H1 (cell line): ENCODE measurements around the gene TEF. TPM values are rescaled to one million over a fixed set of nuclear protein-coding genes. Genes with fewer than 3 reads are reported as not detected.
A peak's percentile ranks its signal among the peaks of the same experiment; 100 is the strongest.

Experiments used
- CTCF ChIA-PET: fragments of 300-600 bp; sonication (Branson Sonifier 250); formaldehyde crosslinking; loops from one replicate; lab custom pipeline; 2021; ENCODE audit not compliant: partially characterized antibody; lab: Charles Lee
- POLR2A ChIA-PET: fragments of 300-600 bp; sonication (Branson Sonifier 250); formaldehyde crosslinking; loops from one replicate; lab custom pipeline; 2021; ENCODE audit warnings: inconsistent platforms; ENCODE audit not compliant: partially characterized antibody; lab: Charles Lee
- DNase-seq, 2 experiments: peaks; one replicate each; pipeline versions ENCODE4 v3.0.0 to v3.0.0-alpha.2; 2010 to 2022; ENCODE audit warnings: low spot score in 2 of 2, low read depth in 1 of 2, mixed read lengths in 1 of 2
- FAIRE-seq: peaks from 2 replicates; lab custom pipeline; 2011; peaks lifted over from hg19 to GRCh38; lab: Jason Lieb, UNC
- H2AFZ ChIP-seq: 2 replicates; pipeline ENCODE4 v1.8.1; 2012; ENCODE audit warnings: low read length, inconsistent platforms
- H2AK5ac ChIP-seq: 2 replicates; pipeline ENCODE4 v1.6.1; 2013; ENCODE audit warnings: low read depth, low read length
- H2BK120ac ChIP-seq: replicated peaks from 2 replicates; pipeline ENCODE3; 2013; ENCODE audit warnings: low read depth, low read length, inconsistent platforms
- H2BK12ac ChIP-seq: 2 replicates; pipeline ENCODE4 v1.6.1; 2013; ENCODE audit warnings: low read depth, low read length
- H2BK15ac ChIP-seq: 2 replicates; pipeline ENCODE4 v1.6.1; 2013; ENCODE audit warnings: low read length
- H2BK20ac ChIP-seq: 2 replicates; pipeline ENCODE4 v1.6.1; 2013; ENCODE audit warnings: low read length
- H2BK5ac ChIP-seq: 2 replicates; pipeline ENCODE4 v1.6.1; 2013; ENCODE audit warnings: low read depth, low read length
- H3K14ac ChIP-seq: 2 replicates; pipeline ENCODE4 v1.6.1; 2013; ENCODE audit warnings: inconsistent platforms; ENCODE audit not compliant: insufficient read length
- H3K18ac ChIP-seq: 2 replicates; pipeline ENCODE4 v1.6.1; 2013; ENCODE audit warnings: low read length; ENCODE audit errors: extremely low read depth
- H3K23ac ChIP-seq: 2 replicates; pipeline ENCODE4 v1.6.1; 2013; ENCODE audit warnings: inconsistent platforms; ENCODE audit not compliant: insufficient read length
- H3K23me2 ChIP-seq: 2 replicates; pipeline ENCODE4 v1.6.1; 2013; ENCODE audit warnings: low read depth, low read length
- H3K27ac ChIP-seq: 2 replicates; pipeline ENCODE4 v1.6.1; 2011; ENCODE audit warnings: low read depth, low read length, inconsistent platforms
- H3K27me3 ChIP-seq, 4 experiments: replicated peaks in 1 of 4; 1 replicate in 1 of 4; 2 replicates in 3 of 4; pipeline versions ENCODE4 v1.6.1 to v1.8.1; 2011 to 2013; ENCODE audit warnings: low read length in 3 of 4, mild to moderate bottlenecking in 3 of 4, inconsistent platforms in 2 of 4, mixed read lengths in 2 of 4, moderate library complexity in 1 of 4; ENCODE audit not compliant: control insufficient read depth in 3 of 4, insufficient read depth in 3 of 4; ENCODE audit errors: extremely low read depth in 1 of 4
- H3K36me3 ChIP-seq, 4 experiments: 2 replicates each; pipeline versions ENCODE4 v1.6.1 to v1.8.1; 2011 to 2013; ENCODE audit warnings: mild to moderate bottlenecking in 4 of 4, low read length in 3 of 4, moderate library complexity in 2 of 4, control low read depth in 1 of 4, inconsistent platforms in 1 of 4; ENCODE audit not compliant: insufficient read depth in 4 of 4, control insufficient read depth in 2 of 4
- H3K4ac ChIP-seq: replicated peaks from 2 replicates; pipeline ENCODE3; 2013; ENCODE audit warnings: low read length, low read depth, mixed read lengths, inconsistent platforms; ENCODE audit not compliant: insufficient read length
- H3K4me1 ChIP-seq, 4 experiments: replicated peaks in 1 of 4; 1 replicate in 1 of 4; 2 replicates in 3 of 4; pipeline versions ENCODE4 v1.6.1 to v1.8.1; 2011 to 2013; ENCODE audit warnings: low read length in 3 of 4, inconsistent platforms in 2 of 4, mixed read lengths in 1 of 4; ENCODE audit not compliant: insufficient read depth in 4 of 4, control insufficient read depth in 3 of 4
- H3K4me2 ChIP-seq, 2 experiments: 2 replicates each; pipeline versions ENCODE4 v1.6.1 to v1.8.1; 2011 to 2013; ENCODE audit warnings: low read depth in 2 of 2, low read length in 2 of 2, control low read depth in 1 of 2, inconsistent platforms in 1 of 2, mild to moderate bottlenecking in 1 of 2; ENCODE audit not compliant: insufficient read depth in 1 of 2
- H3K4me3 ChIP-seq, 4 experiments: fragments of 200-600, 300-600 bp in 1 of 4; sonication (generic), shearing (Covaris generic), sonication (Bioruptor Twin) in 1 of 4; 2 replicates each; pipeline versions ENCODE4 v1.5.1 to v1.8.1; 2011 to 2016; ENCODE audit warnings: low read length in 4 of 4, low read depth in 3 of 4, control low read depth in 2 of 4, inconsistent platforms in 2 of 4, mild to moderate bottlenecking in 2 of 4, mixed read lengths in 1 of 4, moderate library complexity in 1 of 4; ENCODE audit not compliant: insufficient read depth in 2 of 4; ENCODE audit errors: extremely low read depth in 1 of 4
- H3K56ac ChIP-seq: replicated peaks from 2 replicates; pipeline ENCODE3; 2013; ENCODE audit warnings: low read depth, mild to moderate bottlenecking, mixed read lengths, low read length, inconsistent platforms; ENCODE audit not compliant: insufficient read length
- H3K79me1 ChIP-seq: 2 replicates; pipeline ENCODE4 v1.6.1; 2013; ENCODE audit warnings: low read depth, low read length, control low read depth
- H3K79me2 ChIP-seq, 2 experiments: 2 replicates each; pipeline versions ENCODE4 v1.6.1 to v1.8.1; 2012 to 2013; ENCODE audit warnings: low read length in 2 of 2, mild to moderate bottlenecking in 2 of 2, inconsistent platforms in 1 of 2; ENCODE audit not compliant: insufficient read depth in 2 of 2, control insufficient read depth in 1 of 2
- H3K9ac ChIP-seq, 4 experiments: replicated peaks in 1 of 4; 1 replicate in 1 of 4; 2 replicates in 3 of 4; pipeline versions ENCODE4 v1.6.1 to v1.8.1; 2011 to 2013; ENCODE audit warnings: low read depth in 3 of 4, low read length in 3 of 4, control low read depth in 2 of 4, mild to moderate bottlenecking in 2 of 4, moderate library complexity in 2 of 4, inconsistent platforms in 1 of 4; ENCODE audit errors: extremely low read depth in 1 of 4
- H3K9me3 ChIP-seq, 2 experiments: 2 replicates each; pipeline versions ENCODE4 v1.6.1 to v1.8.1; 2012 to 2013; ENCODE audit warnings: mild to moderate bottlenecking in 2 of 2, moderate library complexity in 2 of 2, control low read depth in 1 of 2, inconsistent platforms in 1 of 2, low read depth in 1 of 2, low read length in 1 of 2, mixed read lengths in 1 of 2; ENCODE audit not compliant: insufficient read depth in 2 of 2
- H4K20me1 ChIP-seq, 2 experiments: replicated peaks in 1 of 2; 2 replicates each; pipeline versions ENCODE3 to v1.8.1; 2011 to 2013; ENCODE audit warnings: inconsistent platforms in 2 of 2, low read length in 2 of 2, mild to moderate bottlenecking in 1 of 2; ENCODE audit not compliant: insufficient read depth in 2 of 2, control insufficient read depth in 1 of 2
- H4K5ac ChIP-seq: 2 replicates; pipeline ENCODE4 v1.6.1; 2013; ENCODE audit warnings: low read length, low read depth, mixed read lengths, inconsistent platforms; ENCODE audit not compliant: insufficient read length
- H4K8ac ChIP-seq: 2 replicates; pipeline ENCODE4 v1.8.0; 2013; ENCODE audit warnings: mild to moderate bottlenecking, moderate library complexity, low read length, inconsistent platforms; ENCODE audit not compliant: insufficient read depth; ENCODE audit errors: extremely low read depth
- H4K91ac ChIP-seq: replicated peaks from 2 replicates; pipeline ENCODE3; 2013; ENCODE audit warnings: low read length, mixed read lengths, inconsistent platforms; ENCODE audit not compliant: insufficient read length
- HDAC6 ChIP-seq: IDR thresholded peaks from one replicate; pipeline ENCODE4 v1.7.1; 2012; ENCODE audit warnings: low read depth, mild to moderate bottlenecking, inconsistent platforms, low read length, moderate library complexity
- NANOG ChIP-seq: IDR thresholded peaks from 2 replicates; pipeline ENCODE4 v1.6.1; 2011; ENCODE audit warnings: low read length, low read depth, mild to moderate bottlenecking, inconsistent platforms; ENCODE audit not compliant: insufficient read depth, poor library complexity, severe bottlenecking
- WGBS, 2 experiments: shearing (Covaris generic) in 1 of 2; methylation state at CpG; one replicate each; pipeline versions ENCODE4 v1.1.6 to v1.1.7; 2013 to 2015; ENCODE audit warnings: low lambda C conversion rate in 2 of 2, mixed read lengths in 2 of 2, inconsistent platforms in 1 of 2, low coverage in 1 of 2, missing lambda C conversion rate in 1 of 2; ENCODE audit not compliant: insufficient replicate concordance in 2 of 2, insufficient coverage in 1 of 2, insufficient read length in 1 of 2; ENCODE audit errors: extremely low coverage in 1 of 2, missing lambda C conversion rate in 1 of 2; 5-methylcytosine and 5-hydroxymethylcytosine counted together
- polyA plus RNA-seq, 7 experiments: library from polyadenylated mRNA; depleted of rRNA in 3 of 7; stranded (reverse) in 5 of 7; unstranded in 2 of 7; fragments of >200 nt in 5 of 7; fragments of 200-250 nt in 2 of 7; gene quantifications; 1 replicate in 5 of 7; 2 replicates in 1 of 7; 4 replicates in 1 of 7; pipeline versions ENCODE4 v1.2.1 to v1.2.3, GENCODE V29; 2011 to 2013; ENCODE audit warnings: missing spikeins in 2 of 7, mixed read lengths in 2 of 7
- total RNA-seq: library from RNA; stranded (reverse); fragmentation: NEBNext Ultra II Directional; extraction: Animal tissue kit (Norgen Biotek cat#: 25700); gene quantifications from 2 replicates; pipeline ENCODE4 v1.2.1, GENCODE V29; 2021

The TEF gene
- total and polyA plus RNA-seq, 2 of the 8 experiments (the other 6 are each of a cell fraction or from before 2014, with no cell fraction given) = 7.4 to 9.0 TPM

DNA sequence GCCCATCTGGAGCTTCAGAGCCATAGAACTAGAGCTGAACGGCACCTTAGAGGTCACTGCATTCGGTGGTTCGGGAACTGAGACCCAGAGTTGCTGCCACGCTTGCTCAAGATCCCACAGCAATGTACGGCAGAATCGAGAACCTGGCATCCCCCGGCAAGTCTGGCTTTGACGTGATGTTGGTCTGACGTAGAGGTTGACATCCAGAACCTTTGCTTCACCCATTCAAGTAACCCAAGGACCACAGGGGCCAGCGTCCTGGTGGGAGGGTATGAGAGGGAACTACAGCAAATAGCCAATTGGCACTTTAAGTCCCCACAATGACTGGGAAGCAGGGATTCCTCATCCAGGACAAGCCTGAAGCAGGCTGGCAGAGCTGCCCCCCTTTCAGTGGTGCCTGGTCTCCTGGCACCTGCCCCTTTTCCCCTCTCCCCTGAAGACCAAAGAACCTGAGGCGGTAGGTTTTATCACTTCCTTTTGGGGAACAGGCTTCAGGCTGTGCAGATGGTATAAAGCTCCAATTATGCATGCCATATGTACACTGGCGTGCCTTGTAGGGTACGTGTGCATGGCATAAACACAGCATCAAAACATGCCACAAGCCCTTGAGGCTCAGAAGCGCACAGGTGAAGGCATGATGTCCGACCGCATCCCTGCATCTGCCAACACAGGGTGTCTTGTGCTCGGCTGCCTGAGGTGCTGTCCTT is 15.3 kb upstream of the TEF start:
- Histone ChIP-seq H3K4ac (no peak overlapping the region), H3K23me2 (no peaks in the 10 kb centered on the region), H3K27me3 (no peaks in the 10 kb centered on the region; a peak in 1 of 7 replicates), H3K56ac (no peak overlapping the region), H2BK120ac (no peak overlapping the region), H3K4me3 (no peak overlapping the region), H3K9me3 (no peaks in the 10 kb centered on the region), H4K8ac (no peak overlapping the region; the same call in 1 of the 2 replicates), H4K20me1 (no peaks in the 10 kb centered on the region), H3K14ac (no peak overlapping the region), H2AFZ (no peak overlapping the region), H3K4me1 (peaks cover 9 to 22% (median 15%) of the 10 kb centered on the region in 4 experiments), H2BK12ac (peak overlapping the region; percentile 85; the same call in 1 of the 2 replicates), H3K23ac (no peak overlapping the region), H2BK5ac (0 out of 2 replicates have a peak overlapping the region, but pooled peaks have one; percentile 2), H3K9ac (no peak overlapping the region), H3K18ac (peak overlapping the region; percentile 5; the same call in 1 of the 2 replicates), H4K5ac (no peak overlapping the region), H3K36me3 (no peaks in the 10 kb centered on the region; a peak in 1 of 8 replicates), H3K27ac (no peak overlapping the region), H2BK20ac (0 out of 2 replicates have a peak overlapping the region, but pooled peaks have one; percentile 51), H2AK5ac (0 out of 2 replicates have a peak overlapping the region, but pooled peaks have one; percentile 57), H4K91ac (no peak overlapping the region), H3K79me2 (no peaks in the 10 kb centered on the region), H3K79me1 (no peaks in the 10 kb centered on the region), H3K4me2 (no peak overlapping the region), H2BK15ac (peak overlapping the region; percentile 34; the same call in 1 of the 2 replicates)
- TF ChIP-seq HDAC6 = no peak
- no peak for TF ChIP-seq NANOG
- CTCF ChIA-PET = interaction anchor here (0.7 to 1.1 kb wide), 4 partner anchors 101 to 194 kb away, joined by 3 to 4 read pairs (median 3); no protein-coding TSS in a partner anchor
- DNase-seq (no peak), FAIRE-seq (no peak)
- POLR2A ChIA-PET = interaction anchor here (0.9 to 11.5 kb wide), 5 partner anchors 13 to 161 kb away, joined by 3 to 129 read pairs (median 3); partner anchors contain the start of gene TEF
- WGBS, 2 experiments = 93% methylated on average over 17 of the region's 17 CpGs; no CpG with 5 or more reads in 1 of the 2 experiments
